VCaP (cell line): Measurements from ENCODE around the gene SEC61A1.

Experiments used
- H3K27ac ChIP-seq: fragments of 450-650 bp; 2 replicates; pipeline ENCODE4 v1.5.1; 2017
- TF ChIP-seq, protein P1 (sequence below): fragments of 450-650 bp; conservative IDR thresholded peaks from 2 replicates; pipeline ENCODE4 v1.5.1; 2017; ENCODE audit warnings: mild to moderate bottlenecking, moderate library complexity

SEC61A1 gene

DNA sequence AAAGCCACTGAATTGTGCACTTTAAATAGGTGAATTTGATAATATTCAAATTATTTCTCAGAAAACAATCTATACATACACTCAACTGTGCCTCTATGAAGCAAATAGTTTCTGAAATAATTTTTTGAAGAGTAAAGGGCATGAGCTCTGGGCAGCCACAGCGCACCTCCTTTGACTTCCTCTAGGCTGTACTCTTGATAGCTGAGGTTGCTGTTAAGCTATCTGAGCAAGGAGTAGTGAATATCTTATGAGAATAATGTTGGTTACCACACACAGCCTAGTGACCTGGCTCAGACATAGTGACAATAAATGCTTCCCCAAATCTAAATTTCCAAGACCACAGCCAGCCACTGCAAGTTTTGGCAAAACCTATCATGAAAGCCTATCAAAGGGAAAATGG, 11.6 kb upstream of the SEC61A1 start:
- H3K27ac ChIP-seq, result no peak overlapping the region
- TF ChIP-seq, protein P1, sequence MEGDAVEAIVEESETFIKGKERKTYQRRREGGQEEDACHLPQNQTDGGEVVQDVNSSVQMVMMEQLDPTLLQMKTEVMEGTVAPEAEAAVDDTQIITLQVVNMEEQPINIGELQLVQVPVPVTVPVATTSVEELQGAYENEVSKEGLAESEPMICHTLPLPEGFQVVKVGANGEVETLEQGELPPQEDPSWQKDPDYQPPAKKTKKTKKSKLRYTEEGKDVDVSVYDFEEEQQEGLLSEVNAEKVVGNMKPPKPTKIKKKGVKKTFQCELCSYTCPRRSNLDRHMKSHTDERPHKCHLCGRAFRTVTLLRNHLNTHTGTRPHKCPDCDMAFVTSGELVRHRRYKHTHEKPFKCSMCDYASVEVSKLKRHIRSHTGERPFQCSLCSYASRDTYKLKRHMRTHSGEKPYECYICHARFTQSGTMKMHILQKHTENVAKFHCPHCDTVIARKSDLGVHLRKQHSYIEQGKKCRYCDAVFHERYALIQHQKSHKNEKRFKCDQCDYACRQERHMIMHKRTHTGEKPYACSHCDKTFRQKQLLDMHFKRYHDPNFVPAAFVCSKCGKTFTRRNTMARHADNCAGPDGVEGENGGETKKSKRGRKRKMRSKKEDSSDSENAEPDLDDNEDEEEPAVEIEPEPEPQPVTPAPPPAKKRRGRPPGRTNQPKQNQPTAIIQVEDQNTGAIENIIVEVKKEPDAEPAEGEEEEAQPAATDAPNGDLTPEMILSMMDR, result no peak

DNA sequence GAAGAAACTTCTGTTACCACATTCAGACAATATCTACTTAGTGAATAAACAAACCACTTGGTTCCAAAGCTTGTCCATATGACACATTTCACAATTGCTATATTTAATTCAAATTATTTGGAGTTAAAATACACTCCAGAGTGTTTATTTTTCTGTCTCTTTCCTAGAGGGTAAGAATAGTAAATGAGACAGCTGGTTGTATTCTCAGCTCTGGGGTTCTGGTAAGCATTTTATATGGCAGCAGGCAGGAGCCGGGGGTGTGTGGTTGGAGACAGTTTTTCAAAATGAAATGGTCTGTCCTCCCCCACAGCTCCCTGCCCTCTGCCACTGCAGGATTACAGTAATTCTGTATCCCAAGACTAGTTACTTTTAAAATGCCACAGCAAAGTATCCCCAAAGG, 10.9 kb upstream of the SEC61A1 start:
- no peak overlapping the region for H3K27ac ChIP-seq
- TF ChIP-seq, protein P1, result no peak

DNA sequence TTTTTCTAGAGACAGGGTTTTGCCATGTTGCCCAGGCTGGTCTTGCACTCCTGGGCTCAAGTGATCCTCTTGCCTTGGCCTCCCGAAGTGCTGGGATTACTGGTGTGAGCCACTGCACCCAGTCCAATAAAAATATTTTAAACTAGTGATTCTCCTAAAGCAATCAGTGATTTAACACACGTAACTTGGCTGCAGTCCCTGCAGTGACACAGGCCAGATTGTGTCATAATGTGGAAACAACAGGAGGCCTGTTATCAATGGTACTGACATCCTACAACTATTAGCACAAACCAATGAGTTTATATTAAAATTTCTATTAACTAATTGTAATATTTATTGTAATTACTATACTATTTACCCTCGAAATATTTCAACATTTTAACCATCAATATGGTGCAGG, 1.6 kb upstream of the SEC61A1 start:
- H3K27ac ChIP-seq, result no peak overlapping the region
- TF ChIP-seq, protein P1, result no peak

DNA sequence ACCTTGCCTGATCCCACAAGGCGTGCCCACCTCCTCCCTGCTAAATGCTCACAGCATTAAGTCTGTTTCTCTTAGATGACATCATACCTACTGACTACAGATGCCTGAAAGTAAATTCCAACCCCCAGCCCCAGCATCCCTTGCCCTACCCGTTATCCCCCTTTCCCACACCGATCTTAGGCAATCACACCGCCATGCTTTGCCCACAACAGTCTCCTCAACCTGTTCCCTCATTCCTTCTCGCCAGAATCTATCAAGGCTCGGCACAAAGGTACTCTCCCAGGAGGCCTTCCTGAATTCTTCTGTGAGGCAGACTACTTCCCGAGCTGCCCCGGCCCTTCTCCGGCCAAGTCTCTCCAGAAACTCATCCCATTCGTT, 789 bp upstream of the SEC61A1 start:
- TF ChIP-seq, protein P1, result no peak
- H3K27ac ChIP-seq, result peak overlapping the region; percentile 88

DNA sequence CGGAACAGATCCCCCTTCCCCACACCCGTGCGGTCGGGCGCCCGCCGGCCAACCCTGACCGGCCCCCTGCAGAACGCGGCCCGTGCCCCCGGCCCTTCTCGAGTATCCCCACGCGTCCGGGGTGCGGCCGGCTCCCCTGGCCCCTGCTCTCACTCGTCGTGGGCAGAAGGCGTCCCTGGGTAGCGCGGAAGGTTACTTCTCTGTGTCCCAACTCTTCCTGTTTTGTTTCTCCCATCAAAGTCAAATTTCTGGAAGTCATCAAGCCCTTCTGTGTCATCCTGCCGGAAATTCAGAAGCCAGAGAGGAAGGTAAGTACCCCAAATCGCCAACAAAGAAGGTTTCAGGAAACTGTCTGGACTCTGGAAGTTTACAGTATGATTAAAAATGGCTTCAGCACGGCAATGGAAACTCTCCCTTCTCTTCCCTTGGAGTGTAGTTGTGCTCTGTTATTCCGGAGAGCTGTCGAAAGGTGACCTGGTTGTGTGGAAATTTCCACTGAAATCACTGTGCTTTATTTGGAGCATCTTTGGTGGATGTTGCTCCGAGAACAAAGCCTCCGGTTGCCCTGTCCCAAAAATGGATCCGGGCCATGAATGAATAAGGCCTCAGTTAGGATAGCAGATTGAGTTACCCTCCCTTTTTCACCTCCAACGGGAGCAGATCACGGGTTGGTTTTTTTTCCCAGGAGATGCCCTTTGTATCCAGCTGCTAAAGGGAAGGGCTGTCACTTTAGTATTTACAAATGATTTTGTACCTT, 536 bp downstream of the SEC61A1 start:
- TF ChIP-seq, protein P1, result no peak
- H3K27ac ChIP-seq, result peak overlapping the region; percentile 88

DNA sequence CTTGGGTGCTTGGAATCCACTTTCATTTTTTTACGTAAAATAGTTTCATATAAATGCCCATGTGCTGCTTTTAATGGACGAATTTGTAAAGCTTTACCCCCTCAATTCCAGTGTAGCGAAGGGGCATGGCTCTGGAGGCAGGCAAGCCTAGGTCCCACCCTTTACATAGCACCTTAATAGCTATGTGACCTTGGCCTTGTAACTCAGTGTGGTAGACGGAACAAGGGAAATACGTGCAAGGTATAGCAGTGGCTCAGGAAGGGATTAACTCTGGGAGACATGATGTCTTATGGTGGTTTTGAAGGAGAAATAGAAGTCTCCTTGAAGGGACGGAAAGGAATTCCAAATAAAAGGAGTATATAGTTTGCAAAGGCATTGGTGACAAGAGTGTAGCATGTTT, 1.4 kb downstream of the SEC61A1 start:
- H3K27ac ChIP-seq, result peak overlapping the region; percentile 88; the same call in 1 of the 2 replicates
- TF ChIP-seq, protein P1, result no peak

DNA sequence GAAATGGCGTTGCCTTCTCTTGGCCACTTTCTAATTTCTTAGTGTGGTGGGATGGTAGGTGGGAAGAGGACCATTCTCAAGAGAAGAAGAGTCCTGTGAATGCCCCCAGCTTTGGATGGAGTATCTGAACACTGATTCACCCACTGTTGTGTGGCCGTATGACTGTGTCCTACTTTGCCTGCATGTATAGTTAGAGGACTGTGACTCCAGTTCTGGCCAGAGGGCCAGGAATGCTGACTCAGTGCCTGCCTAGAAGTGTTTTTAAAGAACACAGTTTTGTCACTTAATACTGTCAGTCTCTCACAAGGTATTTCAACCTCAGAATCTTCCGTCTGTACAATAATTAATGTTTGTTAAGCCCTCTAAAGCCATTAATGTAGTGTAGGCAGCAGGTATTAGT, 2.1 kb downstream of the SEC61A1 start:
- TF ChIP-seq, protein P1, result no peak
- peak overlapping the region; percentile 88; the same call in 1 of the 2 replicates for H3K27ac ChIP-seq
